OCI-LY7 (cell line): ENCODE results near the gene IZUMO4. TPM values are rescaled to one million over a fixed set of nuclear protein-coding genes. Genes with fewer than 3 reads are reported as not detected.

ENCODE experiments used
- BruUV-seq: library from RNA; stranded (reverse); fragments of 400-500 nt; replicated peaks from 2 replicates; lab custom pipeline; 2021; lab: Mats Ljungman, UMichigan
- CTCF ChIA-PET: fragments of 300-600 bp; sonication (Branson Sonifier 250); formaldehyde crosslinking; loops from one replicate; lab custom pipeline; 2022; ENCODE audit warnings: antibody characterized with exemption; ENCODE audit not compliant: unreplicated experiment; lab: Charles Lee
- POLR2A ChIA-PET: fragments of 300-600 bp; sonication (Branson Sonifier 250); formaldehyde crosslinking; loops from one replicate; lab custom pipeline; 2022; ENCODE audit warnings: antibody characterized with exemption; lab: Charles Lee
- DNase-seq: peaks from one replicate; pipeline ENCODE4 v3.0.0-alpha.2; 2015; ENCODE audit warnings: low spot score
- H2AFZ ChIP-seq: fragments of 200-600 bp; sonication (generic), shearing (Covaris generic); 2 replicates; pipeline ENCODE4 v1.6.1; 2014; ENCODE audit warnings: mild to moderate bottlenecking, antibody characterized with exemption, low read length, moderate library complexity
- H3K27ac ChIP-seq: fragments of 200-600 bp; sonication (generic); 2 replicates; pipeline ENCODE4 v1.5.1; 2014; ENCODE audit warnings: mixed run types, low read depth, mild to moderate bottlenecking, moderate library complexity, low read length, inconsistent platforms; ENCODE audit not compliant: poor library complexity, severe bottlenecking
- H3K36me3 ChIP-seq: fragments of 200-600 bp; sonication (generic); 2 replicates; pipeline ENCODE4 v1.6.1; 2014; ENCODE audit warnings: mild to moderate bottlenecking, antibody characterized with exemption, low read length, moderate library complexity, mixed read lengths; ENCODE audit not compliant: insufficient read depth
- H3K4me1 ChIP-seq: fragments of 200-600 bp; sonication (generic); 2 replicates; pipeline ENCODE4 v1.5.1; 2014; ENCODE audit warnings: mild to moderate bottlenecking, low read length; ENCODE audit not compliant: insufficient read depth, poor library complexity, severe bottlenecking
- H3K4me2 ChIP-seq: fragments of 200-600 bp; sonication (generic); 2 replicates; pipeline ENCODE4 v1.6.1; 2014; ENCODE audit warnings: mild to moderate bottlenecking, low read length
- H3K4me3 ChIP-seq: fragments of 200-600 bp; sonication (generic); 2 replicates; pipeline ENCODE4 v1.5.1; 2014; ENCODE audit warnings: mild to moderate bottlenecking, low read depth, low read length; ENCODE audit not compliant: poor library complexity, severe bottlenecking
- H3K79me2 ChIP-seq: fragments of 200-600 bp; sonication (generic); 2 replicates; pipeline ENCODE4 v1.6.1; 2016; ENCODE audit warnings: low read depth, mild to moderate bottlenecking, low read length, moderate library complexity, mixed read lengths; ENCODE audit not compliant: insufficient read depth
- H3K9me2 ChIP-seq: fragments of 200-600 bp; sonication (generic); 2 replicates; pipeline ENCODE4 v1.6.1; 2016; ENCODE audit warnings: mild to moderate bottlenecking, low read length, mixed read lengths; ENCODE audit not compliant: insufficient read depth
- H3K9me3 ChIP-seq: fragments of 200-600 bp; sonication (generic); 2 replicates; pipeline ENCODE4 v1.6.1; 2014; ENCODE audit warnings: mild to moderate bottlenecking, mixed run types, low read length, mixed read lengths
- H4K20me1 ChIP-seq: fragments of 200-600 bp; sonication (generic); 2 replicates; pipeline ENCODE4 v1.6.1; 2014; ENCODE audit warnings: mild to moderate bottlenecking, antibody characterized with exemption, low read length, moderate library complexity, mixed read lengths; ENCODE audit not compliant: insufficient read depth
- EZH2phosphoT487 ChIP-seq: fragments of 200-600 bp; sonication (generic); IDR thresholded peaks from 2 replicates; pipeline ENCODE4 v1.6.1; 2018; ENCODE audit warnings: low read depth, borderline replicate concordance, mild to moderate bottlenecking, mixed run types, antibody characterized with exemption, low read length, moderate library complexity, mixed read lengths
- intact Hi-C: fragments of 100-400 bp; cut with micrococcal nuclease; formaldehyde crosslinking; loops from one replicate; pipeline ENCODE4 v1.10.0; 2022; ENCODE audit not compliant: unreplicated experiment
- total RNA-seq, 2 experiments: library from RNA; depleted of rRNA in 1 of 2; stranded (reverse); fragments of >200 nt in 1 of 2; shearing (Covaris generic) in 1 of 2; gene quantifications; 2 replicates each; pipeline ENCODE4 v1.2.3, GENCODE V29; 2014 to 2022
- TF ChIP-seq, protein P1 (sequence below): fragments of 200-600 bp; sonication (generic); conservative IDR thresholded peaks from 2 replicates; pipeline ENCODE4 v1.5.1; 2014; ENCODE audit warnings: mild to moderate bottlenecking, antibody characterized with exemption, low read length, moderate library complexity, mixed read lengths

IZUMO4 gene
- total RNA-seq, 2 experiments from 2014 or later: 7.3 to 12.9 TPM

GRCh38 chr19:2081873-2082810 lies 14.6 kb upstream of the IZUMO4 start:
- H3K4me3 ChIP-seq: peak overlapping the region; percentile 85
- H3K4me2 ChIP-seq: peak overlapping the region; percentile 98

DNA sequence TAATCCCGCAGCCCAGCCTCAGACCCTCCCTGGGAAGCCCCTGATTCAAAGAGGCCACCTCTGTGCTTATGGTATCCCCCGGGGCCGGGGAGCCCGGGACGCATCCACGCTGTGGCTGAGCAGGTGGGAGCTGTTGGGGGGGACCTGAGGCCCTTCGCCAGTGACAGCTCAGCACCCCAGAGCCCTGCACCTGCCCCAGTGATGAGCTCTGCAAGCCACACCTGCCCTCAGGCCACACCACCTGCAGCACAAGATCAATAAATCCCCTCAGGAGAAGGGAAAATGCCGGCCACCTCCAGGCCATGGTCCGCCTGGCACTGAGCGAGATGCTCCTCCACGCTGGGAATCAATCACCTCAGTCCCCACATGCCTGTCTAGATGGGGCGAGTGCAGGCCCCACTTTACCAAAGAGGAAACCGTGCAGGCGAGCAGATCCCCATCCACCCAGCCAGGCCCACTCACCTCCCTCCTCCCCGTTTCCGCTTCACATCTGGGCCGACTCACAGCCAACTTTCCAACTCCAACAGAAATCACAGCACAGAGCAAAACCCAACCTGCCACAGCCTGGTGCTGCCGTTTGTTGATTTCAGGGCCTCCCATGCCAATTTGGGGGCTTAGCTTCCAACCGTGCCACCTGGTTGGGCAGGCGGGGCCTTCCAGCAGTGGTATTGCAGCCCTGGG lies 13.4 kb upstream of the IZUMO4 start:
- peak overlapping the region; percentile 98 for H3K4me2 ChIP-seq
- peak; percentile 84 for DNase-seq
- no peaks in the 10 kb centered on the region for H3K9me2 ChIP-seq
- H3K27ac ChIP-seq: peak overlapping the region; percentile 94
- H2AFZ ChIP-seq: no peak overlapping the region
- POLR2A ChIA-PET: interaction anchor here (0.6 to 2.8 kb wide), 9 partner anchors 9 to 186 kb away, joined by 3 to 10 read pairs (median 4); no protein-coding TSS in a partner anchor
- peaks cover 45% of the 10 kb centered on the region for H3K36me3 ChIP-seq
- TF ChIP-seq, protein P1, sequence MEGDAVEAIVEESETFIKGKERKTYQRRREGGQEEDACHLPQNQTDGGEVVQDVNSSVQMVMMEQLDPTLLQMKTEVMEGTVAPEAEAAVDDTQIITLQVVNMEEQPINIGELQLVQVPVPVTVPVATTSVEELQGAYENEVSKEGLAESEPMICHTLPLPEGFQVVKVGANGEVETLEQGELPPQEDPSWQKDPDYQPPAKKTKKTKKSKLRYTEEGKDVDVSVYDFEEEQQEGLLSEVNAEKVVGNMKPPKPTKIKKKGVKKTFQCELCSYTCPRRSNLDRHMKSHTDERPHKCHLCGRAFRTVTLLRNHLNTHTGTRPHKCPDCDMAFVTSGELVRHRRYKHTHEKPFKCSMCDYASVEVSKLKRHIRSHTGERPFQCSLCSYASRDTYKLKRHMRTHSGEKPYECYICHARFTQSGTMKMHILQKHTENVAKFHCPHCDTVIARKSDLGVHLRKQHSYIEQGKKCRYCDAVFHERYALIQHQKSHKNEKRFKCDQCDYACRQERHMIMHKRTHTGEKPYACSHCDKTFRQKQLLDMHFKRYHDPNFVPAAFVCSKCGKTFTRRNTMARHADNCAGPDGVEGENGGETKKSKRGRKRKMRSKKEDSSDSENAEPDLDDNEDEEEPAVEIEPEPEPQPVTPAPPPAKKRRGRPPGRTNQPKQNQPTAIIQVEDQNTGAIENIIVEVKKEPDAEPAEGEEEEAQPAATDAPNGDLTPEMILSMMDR: no peak
- TF ChIP-seq EZH2phosphoT487: no peak
- intact Hi-C loops: loop anchor here (1.0 to 10.0 kb wide), 2 partner anchors 9 to 179 kb away; partner anchors contain the start of genes ADAT3 and SCAMP4
- no TSS peak for BruUV-seq
- peaks cover 61% of the 10 kb centered on the region for H3K4me1 ChIP-seq
- H3K79me2 ChIP-seq: peaks cover 68% of the 10 kb centered on the region
- CTCF ChIA-PET: no interaction called here
- no peaks in the 10 kb centered on the region for H3K9me3 ChIP-seq
- H4K20me1 ChIP-seq: no peaks in the 10 kb centered on the region
- peak overlapping the region; percentile 85 for H3K4me3 ChIP-seq

More at GRCh38 chr19:2081873-2082810, 14.6 kb upstream of the IZUMO4 start:
- intact Hi-C loops: loop anchor here (10.0 kb wide), 1 partner anchor 177 kb away; the partner anchor contains the start of genes ADAT3 and SCAMP4
- DNase-seq: peak; percentile 64
- CTCF ChIA-PET: no interaction called here
- Histone ChIP-seq H3K9me3 (no peaks in the 10 kb centered on the region), H2AFZ (no peak overlapping the region), H3K79me2 (peaks cover 74% of the 10 kb centered on the region), H4K20me1 (no peaks in the 10 kb centered on the region), H3K36me3 (peaks cover 57% of the 10 kb centered on the region), H3K9me2 (no peaks in the 10 kb centered on the region), H3K4me1 (peaks cover 49% of the 10 kb centered on the region), H3K27ac (peak overlapping the region; percentile 94)
- BruUV-seq: TSS peak; percentile 66
- TF ChIP-seq, protein P1: no peak
- TF ChIP-seq EZH2phosphoT487: no peak
- POLR2A ChIA-PET: interaction anchor here (1.0 to 2.8 kb wide), 5 partner anchors 13 to 179 kb away, joined by 3 to 10 read pairs (median 6); no protein-coding TSS in a partner anchor
